Measurements from ENCODE around the gene TOR4A.

The TOR4A gene

GRCh38 chr9:137277329-137278041 lies at the start of gene TOR4A:
TSS of gene TOR4A (plus strand) at chr9:137277726. CDS start at chr9:137278690, 964 bp downstream.
- no peak for FAIRE-seq

- no peak for FAIRE-seq
Observed at GRCh38 chr9:137227853-137228505, 49.5 kb upstream of the TOR4A start.

- no peak for FAIRE-seq
Observed at GRCh38 chr9:137228506-137228967, 49.0 kb upstream of the TOR4A start.

- FAIRE-seq, result no peak
Observed at GRCh38 chr9:137228968-137229896, 48.3 kb upstream of the TOR4A start.

- FAIRE-seq, result no peak
Observed at GRCh38 chr9:137229903-137230704, 47.4 kb upstream of the TOR4A start.

- FAIRE-seq, result no peak
Observed at GRCh38 chr9:137230705-137231371, 46.7 kb upstream of the TOR4A start, which contains the start of gene SLC34A3. TSS of gene SLC34A3 (plus strand) at chr9:137230901. CDS start at chr9:137231703, 802 bp downstream.

- FAIRE-seq, result no peak
Observed at GRCh38 chr9:137231372-137232039, 46.0 kb upstream of the TOR4A start.

- FAIRE-seq, result no peak
Observed at GRCh38 chr9:137232101-137232500, 45.4 kb upstream of the TOR4A start.

GRCh38 chr9:137232510-137232909 lies 45.0 kb upstream of the TOR4A start:
- FAIRE-seq, result no peak

GRCh38 chr9:137233143-137233980 lies 44.2 kb upstream of the TOR4A start:
- no peak for FAIRE-seq

- FAIRE-seq, result no peak
Observed at GRCh38 chr9:137234055-137234697, 43.4 kb upstream of the TOR4A start.

- FAIRE-seq, result no peak
Observed at GRCh38 chr9:137234758-137235423, 42.6 kb upstream of the TOR4A start.

GRCh38 chr9:137235424-137236237 lies 41.9 kb upstream of the TOR4A start:
- FAIRE-seq, result no peak

GRCh38 chr9:137236238-137236935 lies 41.1 kb upstream of the TOR4A start:
- FAIRE-seq, result no peak

GRCh38 chr9:137236936-137237421 lies 40.5 kb upstream of the TOR4A start:
- no peak for FAIRE-seq

- FAIRE-seq, result no peak
Observed at GRCh38 chr9:137237759-137238726, 39.5 kb upstream of the TOR4A start.
